NB4 (cell line): Measurements from ENCODE around the gene WDR89.
"Not testable (repeated sequence)": the region's sequence is repeated elsewhere in the genome, so short reads cannot be mapped to it uniquely, and the experiment has no call there.

Experiments used
- MYC ChIP-seq: IDR thresholded peaks from 2 replicates; pipeline ENCODE4 v1.6.1; 2011; ENCODE audit warnings: low read depth, low read length
- POLR2A ChIP-seq: IDR thresholded peaks from 2 replicates; pipeline ENCODE4 v1.6.1; 2011; ENCODE audit warnings: mild to moderate bottlenecking; ENCODE audit not compliant: insufficient read length; ENCODE audit errors: extremely low read depth
- TF ChIP-seq, protein P1 (sequence below): IDR thresholded peaks from one replicate; pipeline ENCODE4 v1.5.1; 2012; ENCODE audit warnings: low read depth, low read length
- TF ChIP-seq, protein P2 (sequence below): IDR thresholded peaks from 2 replicates; pipeline ENCODE4 v1.6.1; 2011; ENCODE audit warnings: low read depth, low read length

DNA sequence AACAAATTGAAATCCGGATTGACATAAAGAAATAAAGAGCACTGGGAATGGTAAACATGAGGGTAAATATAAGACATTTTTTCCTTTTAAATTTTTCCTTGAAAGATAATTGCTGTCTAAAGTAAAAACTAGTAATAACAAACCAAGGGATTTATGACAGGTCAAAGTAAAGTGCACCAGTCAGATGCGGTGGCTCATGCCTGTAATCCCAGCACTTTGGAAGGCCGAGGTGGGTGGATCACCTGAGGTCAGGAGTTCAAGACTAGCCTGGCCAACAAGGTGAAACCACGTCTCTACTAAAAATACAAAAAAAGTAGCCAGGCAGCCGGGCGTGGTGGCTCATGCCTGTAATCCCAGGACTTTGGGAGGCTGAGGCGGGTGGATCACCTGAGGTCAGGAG, 19.7 kb downstream of the WDR89 start:
- TF ChIP-seq, protein P1, sequence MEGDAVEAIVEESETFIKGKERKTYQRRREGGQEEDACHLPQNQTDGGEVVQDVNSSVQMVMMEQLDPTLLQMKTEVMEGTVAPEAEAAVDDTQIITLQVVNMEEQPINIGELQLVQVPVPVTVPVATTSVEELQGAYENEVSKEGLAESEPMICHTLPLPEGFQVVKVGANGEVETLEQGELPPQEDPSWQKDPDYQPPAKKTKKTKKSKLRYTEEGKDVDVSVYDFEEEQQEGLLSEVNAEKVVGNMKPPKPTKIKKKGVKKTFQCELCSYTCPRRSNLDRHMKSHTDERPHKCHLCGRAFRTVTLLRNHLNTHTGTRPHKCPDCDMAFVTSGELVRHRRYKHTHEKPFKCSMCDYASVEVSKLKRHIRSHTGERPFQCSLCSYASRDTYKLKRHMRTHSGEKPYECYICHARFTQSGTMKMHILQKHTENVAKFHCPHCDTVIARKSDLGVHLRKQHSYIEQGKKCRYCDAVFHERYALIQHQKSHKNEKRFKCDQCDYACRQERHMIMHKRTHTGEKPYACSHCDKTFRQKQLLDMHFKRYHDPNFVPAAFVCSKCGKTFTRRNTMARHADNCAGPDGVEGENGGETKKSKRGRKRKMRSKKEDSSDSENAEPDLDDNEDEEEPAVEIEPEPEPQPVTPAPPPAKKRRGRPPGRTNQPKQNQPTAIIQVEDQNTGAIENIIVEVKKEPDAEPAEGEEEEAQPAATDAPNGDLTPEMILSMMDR = not testable (repeated sequence)
- TF ChIP-seq POLR2A, MYC: not testable (repeated sequence)
- TF ChIP-seq, protein P2, sequence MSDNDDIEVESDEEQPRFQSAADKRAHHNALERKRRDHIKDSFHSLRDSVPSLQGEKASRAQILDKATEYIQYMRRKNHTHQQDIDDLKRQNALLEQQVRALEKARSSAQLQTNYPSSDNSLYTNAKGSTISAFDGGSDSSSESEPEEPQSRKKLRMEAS = not testable (repeated sequence)
